Ovary (tissue), 9 donors: ENCODE results near the gene SLC27A2. TPM values are rescaled to one million over a fixed set of nuclear protein-coding genes. Genes with fewer than 3 reads are reported as not detected.

Experiments
- DNase-seq, 5 donors: peaks; one replicate each; pipeline ENCODE4 v3.0.0-alpha.2; 2019 to 2020
- H3K27ac ChIP-seq, 2 donors: fragments of 200-600 bp; one replicate each; pipeline versions ENCODE4 v1.5.1 to v1.8.0; 2019 to 2022
- H3K27me3 ChIP-seq: fragments of 200-600 bp; one replicate; pipeline ENCODE4 v1.8.0; 2022
- H3K36me3 ChIP-seq: fragments of 200-600 bp; sonication (generic); one replicate; pipeline ENCODE4 v1.5.1; 2019
- H3K4me1 ChIP-seq: one replicate; pipeline ENCODE4 v1.8.1; 2013; ENCODE audit warnings: mild to moderate bottlenecking, moderate library complexity; ENCODE audit not compliant: insufficient read depth
- H3K4me3 ChIP-seq: fragments of 200-600 bp; sonication (generic); one replicate; pipeline ENCODE4 v1.5.1; 2017
- H3K9me3 ChIP-seq, 2 donors: fragments of 200-600 bp in 1 of 2; sonication (generic) in 1 of 2; one replicate each; pipeline versions ENCODE4 v1.5.1 to v1.8.1; 2013 to 2019; ENCODE audit warnings: mild to moderate bottlenecking in 1 of 2, moderate library complexity in 1 of 2
- EP300 ChIP-seq: sonication (generic); formaldehyde crosslinking; IDR thresholded peaks from one replicate; pipeline ENCODE4 v1.6.1; 2017; ENCODE audit warnings: antibody characterized with exemption
- POLR2A ChIP-seq: fragments of 450-650 bp; IDR thresholded peaks from one replicate; pipeline ENCODE4 v1.6.1; 2017; ENCODE audit warnings: antibody characterized with exemption, mild to moderate bottlenecking, moderate library complexity
- WGBS, 3 donors: extraction: QIAGEN DNeasy Blood & Tissue Kit in 1 of 3; methylation state at CpG; one replicate each; pipeline versions ENCODE4 v1.1.5 to v1.1.7; 2013 to 2017; 5-methylcytosine and 5-hydroxymethylcytosine counted together
- intact Hi-C, 4 donors: fragments of 100-400 bp; cut with DNase I; formaldehyde crosslinking; loops; one replicate each; pipeline versions ENCODE4 v1.11.0 to v1.15.1; 2022 to 2023
- polyA plus RNA-seq, 2 donors: library from polyadenylated mRNA; stranded (reverse); fragments of 200-250 nt in 1 of 2; fragments of 350-450 nt in 1 of 2; fragmentation: Illumina TruSeq in 1 of 2; extraction: RNeasy Lipid Tissue Mini Kit (QIAGEN cat#74804) in 1 of 2; gene quantifications; one replicate each; pipeline ENCODE4 v1.2.3, GENCODE V29; 2013 to 2014
- total RNA-seq, 7 donors: library from RNA; depleted of rRNA in 2 of 7; stranded (reverse); fragments of >200 nt in 2 of 7; fragmentation: NEBNext Ultra II Directional in 3 of 7; extraction: Animal tissue kit (Norgen Biotek cat#: 25700) in 3 of 7; gene quantifications; one replicate each; pipeline versions ENCODE4 v1.1.0 to v1.2.4, GENCODE V29; 2016 to 2023
- TF ChIP-seq, protein P1 (sequence below), 3 donors: fragments of 450-650 bp in 2 of 3; fragments of 200-600 bp in 1 of 3; IDR thresholded peaks; one replicate each; pipeline versions ENCODE4 v1.5.1 to v1.8.0; 2016 to 2022; ENCODE audit warnings: antibody characterized with exemption in 3 of 3, mild to moderate bottlenecking in 1 of 3
- donor health status: DM: no; HTN: no; CAD: no; lungs with moderate emphysema.
- donor health status: DM: no; HTN: no; CAD: no.
- donor health status: Bipolar disorder and iron deficiency.
- donor health status: DM: yes; HTN: yes; CAD: no.
- donor health status: DM: no; HTN: no; CAD: no.
- donor health status: DM: yes; HTN: yes; CAD: no.

Gene SLC27A2
- total and polyA plus RNA-seq, 9 donors = 0.10 to 4.7 (median 0.47) TPM; not detected in 2

DNA sequence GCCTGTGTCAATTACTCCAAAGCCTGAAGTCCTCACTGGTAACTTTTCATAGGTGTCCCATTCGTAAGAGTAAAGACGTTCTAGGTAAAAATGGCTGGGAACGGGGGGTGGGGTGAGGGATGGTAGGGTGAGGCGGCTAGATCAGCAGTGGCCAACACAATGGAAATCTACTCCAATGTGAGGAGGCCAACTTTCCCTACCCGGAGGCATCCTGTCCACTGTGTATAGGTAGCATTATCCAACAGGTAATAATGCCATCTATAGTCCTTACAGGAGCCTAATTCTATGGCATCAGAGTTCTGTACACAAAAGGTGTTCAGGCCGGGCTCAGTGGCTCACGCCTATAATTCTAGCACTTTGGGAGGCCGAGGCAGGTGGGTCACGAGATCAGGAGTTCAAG lies 54.4 kb downstream of the SLC27A2 start:
- intact Hi-C loops = no loop called here
- TF ChIP-seq POLR2A = no peak
- TF ChIP-seq EP300 = no peak
- TF ChIP-seq, protein P1, sequence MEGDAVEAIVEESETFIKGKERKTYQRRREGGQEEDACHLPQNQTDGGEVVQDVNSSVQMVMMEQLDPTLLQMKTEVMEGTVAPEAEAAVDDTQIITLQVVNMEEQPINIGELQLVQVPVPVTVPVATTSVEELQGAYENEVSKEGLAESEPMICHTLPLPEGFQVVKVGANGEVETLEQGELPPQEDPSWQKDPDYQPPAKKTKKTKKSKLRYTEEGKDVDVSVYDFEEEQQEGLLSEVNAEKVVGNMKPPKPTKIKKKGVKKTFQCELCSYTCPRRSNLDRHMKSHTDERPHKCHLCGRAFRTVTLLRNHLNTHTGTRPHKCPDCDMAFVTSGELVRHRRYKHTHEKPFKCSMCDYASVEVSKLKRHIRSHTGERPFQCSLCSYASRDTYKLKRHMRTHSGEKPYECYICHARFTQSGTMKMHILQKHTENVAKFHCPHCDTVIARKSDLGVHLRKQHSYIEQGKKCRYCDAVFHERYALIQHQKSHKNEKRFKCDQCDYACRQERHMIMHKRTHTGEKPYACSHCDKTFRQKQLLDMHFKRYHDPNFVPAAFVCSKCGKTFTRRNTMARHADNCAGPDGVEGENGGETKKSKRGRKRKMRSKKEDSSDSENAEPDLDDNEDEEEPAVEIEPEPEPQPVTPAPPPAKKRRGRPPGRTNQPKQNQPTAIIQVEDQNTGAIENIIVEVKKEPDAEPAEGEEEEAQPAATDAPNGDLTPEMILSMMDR (IDR thresholded peaks at IDR 0.05) = no peak
- Histone ChIP-seq H3K27ac (no peak overlapping the region), H3K27me3 (no peaks in the 10 kb centered on the region), H3K4me1 (no peaks in the 10 kb centered on the region), H3K9me3 (no peaks in the 10 kb centered on the region), H3K4me3 (no peak overlapping the region), H3K36me3 (no peaks in the 10 kb centered on the region)
- 93 to 95% (median 94%) methylated on average over 9 of the region's 9 CpGs for WGBS, 3 donors
- DNase-seq = no peak

DNA sequence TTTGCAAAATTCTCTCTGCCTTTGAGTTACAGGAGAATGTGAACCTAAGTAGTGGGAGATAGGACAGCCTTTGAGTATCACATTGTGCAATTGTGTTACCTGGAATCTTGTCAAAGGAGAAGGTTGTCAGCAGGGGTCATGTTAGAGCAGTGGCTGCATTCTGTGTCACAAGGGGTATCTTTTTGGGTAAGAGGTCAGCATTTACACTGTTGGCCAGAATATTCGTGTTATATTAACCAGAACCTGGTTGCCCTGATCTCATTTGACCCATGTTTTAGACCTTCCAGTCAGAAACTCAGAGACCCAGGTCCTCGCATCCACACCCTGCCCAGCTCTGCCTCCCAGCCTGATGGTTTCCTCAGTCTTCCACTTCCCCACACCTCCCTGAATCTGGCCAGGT lies 56.3 kb downstream of the SLC27A2 start:
- TF ChIP-seq POLR2A (no peak), EP300 (no peak)
- TF ChIP-seq, protein P1 (IDR thresholded peaks at IDR 0.05) = no peak
- 84 to 89% (median 88%) methylated on average over 2 of the region's 2 CpGs for WGBS, 3 donors
- Histone ChIP-seq H3K4me1 (no peaks in the 10 kb centered on the region), H3K27ac (no peak overlapping the region), H3K27me3 (no peaks in the 10 kb centered on the region), H3K9me3 (no peaks in the 10 kb centered on the region), H3K36me3 (no peaks in the 10 kb centered on the region), H3K4me3 (no peak overlapping the region)
- DNase-seq = no peak
- intact Hi-C loops = no loop called here

- TF ChIP-seq EP300 = no peak
- TF ChIP-seq, protein P1 (IDR thresholded peaks at IDR 0.05) = no peak
- TF ChIP-seq POLR2A = no peak
- H3K27me3 ChIP-seq = no peaks in the 10 kb centered on the region
- no peaks in the 10 kb centered on the region for H3K36me3 ChIP-seq
- intact Hi-C loops = loop anchor here in 1 of 4 donors (2.0 kb wide), 1 partner anchor 311 kb away; no protein-coding TSS in a partner anchor
- H3K27ac ChIP-seq = no peak overlapping the region
- WGBS, 3 donors = 74 to 78% (median 76%) methylated on average over 5 of the region's 5 CpGs
- DNase-seq = no peak
- H3K4me3 ChIP-seq = no peak overlapping the region
- H3K4me1 ChIP-seq = no peaks in the 10 kb centered on the region
- H3K9me3 ChIP-seq = no peaks in the 10 kb centered on the region
Observed at GRCh38 chr15:50241684-50242450, 59.9 kb downstream of the SLC27A2 start.

- intact Hi-C loops = no loop called here
- Histone ChIP-seq H3K9me3 (no peaks in the 10 kb centered on the region), H3K27ac (no peak overlapping the region), H3K36me3 (no peaks in the 10 kb centered on the region), H3K4me3 (no peak overlapping the region), H3K4me1 (no peaks in the 10 kb centered on the region), H3K27me3 (no peaks in the 10 kb centered on the region)
- no peak for TF ChIP-seq POLR2A
- TF ChIP-seq, protein P1 (IDR thresholded peaks at IDR 0.05) = no peak
- WGBS, 3 donors = 89 to 100% (median 96%) methylated on average over 1 of the region's 1 CpG
- DNase-seq = peak in 1 of 5 donors; percentile 15
Observed at GRCh38 chr15:50244153-50244552, 62.2 kb downstream of the SLC27A2 start.
